CD4-positive, alpha-beta T cell treated with Interleukin-4 for 1 hour (primary cell): ENCODE measurements around the gene WSCD1.

Experiments
- DNase-seq, 2 donors: peaks; one replicate each; pipeline ENCODE4 v3.0.0-alpha.2; 2020 to 2022

The WSCD1 gene

DNA sequence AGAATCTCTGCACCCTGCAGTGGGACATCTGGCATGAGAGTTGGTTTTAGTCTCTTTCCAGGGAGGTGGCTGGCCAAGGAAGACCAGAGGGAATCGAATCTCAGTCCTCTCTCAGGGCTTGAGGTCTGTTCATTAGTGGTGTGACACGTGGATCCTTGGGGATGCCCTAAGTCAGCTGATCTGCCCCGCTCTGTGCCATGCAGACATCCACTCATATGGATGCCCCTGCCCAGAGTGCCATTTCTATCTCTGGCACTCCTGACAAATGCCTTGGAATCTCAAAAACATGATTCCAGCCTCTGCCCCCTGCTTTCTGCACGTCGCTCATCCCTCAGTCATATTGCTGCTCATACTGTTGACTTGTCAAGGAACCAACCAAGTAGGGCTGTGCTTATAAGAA lies 38.8 kb downstream of the WSCD1 start:
- DNase-seq, result no peak

- DNase-seq, result no peak
Observed at GRCh38 chr17:6109536-6109935, 39.4 kb downstream of the WSCD1 start.

DNA sequence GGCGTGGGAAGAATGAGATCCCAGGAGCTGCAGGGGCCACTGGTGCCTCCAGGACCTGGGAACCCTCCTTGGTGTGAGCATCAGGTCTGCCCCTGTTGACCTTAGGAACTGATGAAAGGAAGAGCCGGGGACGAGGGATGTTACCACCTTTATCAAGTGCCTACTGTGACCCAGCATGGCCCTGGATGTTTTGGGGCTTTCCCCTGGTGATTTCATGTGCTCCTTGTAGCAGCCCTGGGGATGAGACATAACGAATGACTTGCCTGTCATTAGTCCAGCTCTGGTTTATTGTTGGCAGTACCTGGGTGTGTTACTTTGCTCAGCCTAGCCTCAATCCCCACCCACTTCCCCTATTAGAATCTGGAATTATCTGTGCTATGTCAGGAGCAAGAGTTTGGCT lies 39.9 kb downstream of the WSCD1 start:
- DNase-seq, result no peak

- DNase-seq, result no peak
Observed at GRCh38 chr17:6110592-6110991, 40.4 kb downstream of the WSCD1 start.

DNA sequence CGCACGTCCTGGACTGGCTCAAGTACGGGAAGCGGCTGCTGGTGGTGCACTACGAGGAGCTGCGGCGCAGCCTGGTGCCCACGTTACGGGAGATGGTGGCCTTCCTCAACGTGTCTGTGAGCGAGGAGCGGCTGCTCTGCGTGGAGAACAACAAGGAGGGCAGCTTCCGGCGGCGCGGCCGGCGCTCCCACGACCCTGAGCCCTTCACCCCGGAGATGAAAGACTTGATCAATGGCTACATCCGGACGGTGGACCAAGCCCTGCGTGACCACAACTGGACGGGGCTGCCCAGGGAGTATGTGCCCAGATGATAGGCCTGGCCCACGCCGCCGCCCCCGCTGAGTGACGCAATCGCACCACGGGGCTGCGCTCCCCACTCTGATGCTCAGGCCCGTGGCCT lies 50.2 kb downstream of the WSCD1 start:
- DNase-seq, result no peak

- DNase-seq, result no peak
Observed at GRCh38 chr17:6124856-6125255, 54.7 kb downstream of the WSCD1 start.

GRCh38 chr17:6126768-6127167 lies 56.6 kb downstream of the WSCD1 start:
- DNase-seq, result no peak

- DNase-seq, result no peak
Observed at GRCh38 chr17:6134721-6135120, 64.5 kb downstream of the WSCD1 start.

GRCh38 chr17:6135236-6135635 lies 65.1 kb downstream of the WSCD1 start:
- no peak for DNase-seq

DNA sequence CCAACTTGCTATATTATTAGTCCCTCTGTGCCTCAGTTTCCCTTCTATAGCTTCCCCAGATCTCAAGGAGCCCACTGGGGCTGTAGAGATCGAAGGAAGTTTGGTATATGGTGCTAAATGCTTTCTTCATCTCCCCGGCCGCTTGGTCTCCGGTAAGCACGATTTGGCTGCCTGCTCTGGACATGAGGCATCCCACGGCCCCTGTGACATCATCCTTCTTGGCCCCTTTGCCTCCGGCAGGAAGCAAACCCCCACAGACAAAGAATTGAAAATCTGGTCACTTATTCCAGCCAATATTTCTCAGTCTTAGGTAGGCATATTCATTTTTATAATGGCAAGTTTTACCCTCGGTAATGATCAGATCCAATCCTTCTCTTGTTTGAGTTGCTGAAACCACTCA lies 65.8 kb downstream of the WSCD1 start:
- DNase-seq, result no peak

- DNase-seq, result no peak
Observed at GRCh38 chr17:6137716-6138502, 67.7 kb downstream of the WSCD1 start.

DNA sequence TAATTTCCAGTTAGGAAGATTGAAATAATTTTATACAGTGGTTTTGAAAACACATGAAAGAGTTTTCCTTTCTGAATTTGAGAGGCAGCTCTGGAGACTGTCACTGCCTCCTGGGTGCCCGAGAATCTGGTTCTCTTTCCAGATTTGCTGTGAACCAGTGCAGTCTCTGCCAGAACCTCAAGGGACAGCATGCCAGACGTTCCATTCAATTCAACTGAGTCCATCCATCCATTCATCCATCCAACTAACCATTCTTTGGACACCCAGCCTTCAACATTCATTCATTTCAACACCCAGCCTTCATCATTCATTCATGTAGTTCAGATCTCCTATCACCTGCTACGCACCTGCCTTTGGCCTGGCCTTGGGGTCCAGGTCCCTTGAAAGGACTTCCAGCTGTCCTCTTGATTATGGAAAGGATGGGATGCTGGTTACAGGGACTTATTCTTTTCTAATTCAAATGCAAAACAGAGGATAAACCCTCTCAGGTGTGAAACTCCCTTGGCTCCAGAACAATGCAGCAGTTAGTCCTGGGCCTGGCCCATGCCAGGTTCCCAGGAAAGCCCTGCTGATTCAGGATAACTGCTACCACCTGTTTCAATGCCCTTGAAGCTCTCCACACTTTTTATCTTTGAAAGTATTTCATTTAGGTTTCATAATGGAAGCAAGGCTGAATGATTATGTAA lies 68.7 kb downstream of the WSCD1 start:
- no peak for DNase-seq

GRCh38 chr17:6139447-6139832 lies 69.3 kb downstream of the WSCD1 start:
- DNase-seq, result no peak

- no peak for DNase-seq
Observed at GRCh38 chr17:6140188-6140587, 70.0 kb downstream of the WSCD1 start.

- no peak for DNase-seq
Observed at GRCh38 chr17:6140728-6141330, 70.7 kb downstream of the WSCD1 start.

DNA sequence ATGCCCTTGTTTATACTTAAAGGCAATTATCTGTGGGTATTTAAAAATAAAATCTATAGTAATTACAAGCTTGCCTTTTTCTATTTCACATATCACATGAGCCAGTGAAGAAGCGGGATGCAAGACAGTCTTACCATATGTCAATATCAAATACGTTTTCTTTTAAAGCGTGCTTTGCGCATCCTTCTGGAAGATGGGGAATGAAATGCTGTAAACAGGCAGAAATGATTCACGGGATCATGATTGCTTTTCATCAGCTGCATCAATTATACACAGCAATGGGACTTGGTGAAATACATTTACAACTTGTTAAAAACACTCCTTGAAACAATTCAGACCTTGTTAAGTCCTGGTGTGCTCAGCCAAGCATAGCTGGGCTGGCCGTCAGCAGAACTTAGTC lies 72.5 kb downstream of the WSCD1 start:
- DNase-seq, result no peak

GRCh38 chr17:6145946-6146345 lies 75.8 kb downstream of the WSCD1 start:
- no peak for DNase-seq

- no peak for DNase-seq
Observed at GRCh38 chr17:6147042-6147441, 76.9 kb downstream of the WSCD1 start.

DNA sequence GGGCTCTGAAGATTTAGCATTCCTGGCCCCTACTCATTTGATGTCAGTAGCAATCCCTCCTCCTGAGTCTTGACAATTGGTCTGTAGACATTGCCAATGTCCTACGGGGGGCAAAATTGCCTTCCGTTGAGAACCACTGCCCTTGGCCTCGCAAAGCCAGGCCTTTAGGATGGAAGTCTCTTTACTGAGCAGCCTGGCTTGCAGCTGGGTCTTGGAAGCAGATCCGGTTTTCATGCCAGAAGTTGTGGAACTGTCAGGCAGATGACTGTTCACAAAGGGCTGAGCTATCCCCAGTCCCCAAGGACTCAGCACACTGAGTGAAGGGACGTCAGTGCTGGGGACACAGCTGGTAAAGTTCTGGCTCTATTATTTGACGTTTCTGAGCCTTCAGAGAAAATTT lies 83.2 kb downstream of the WSCD1 start:
- no peak for DNase-seq

- no peak for DNase-seq
Observed at GRCh38 chr17:6157716-6158115, 87.5 kb downstream of the WSCD1 start.

GRCh38 chr17:6159541-6160231 lies 89.5 kb downstream of the WSCD1 start:
- no peak for DNase-seq

DNA sequence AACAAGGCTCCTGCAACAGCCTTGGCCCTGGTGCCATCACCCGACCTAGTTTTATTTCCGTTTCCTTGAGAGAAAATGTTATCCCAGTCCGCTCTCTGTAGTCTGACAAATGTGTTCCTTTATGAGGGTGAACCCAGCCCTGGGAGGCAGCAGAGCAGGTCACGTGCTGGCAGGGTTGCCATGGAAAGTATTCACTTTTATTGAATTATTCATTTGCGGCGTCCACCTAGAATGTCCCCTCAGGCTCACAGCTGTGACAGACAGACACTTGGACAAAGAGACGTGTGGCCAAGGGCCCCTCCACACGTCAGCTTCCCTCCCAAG lies 90.0 kb downstream of the WSCD1 start:
- no peak for DNase-seq

- DNase-seq, result no peak
Observed at GRCh38 chr17:6160911-6161855, 91.0 kb downstream of the WSCD1 start.
